PC-9 (cell line): ENCODE measurements around the gene OR8I2.
"Not testable (repeated sequence)": the region's sequence is repeated elsewhere in the genome, so short reads cannot be mapped to it uniquely, and the experiment has no call there.

Experiments used
- CTCF ChIP-seq: fragments of 200-600 bp; sonication (generic); conservative IDR thresholded peaks from 2 replicates; pipeline ENCODE4 v1.6.1; 2017; ENCODE audit warnings: mixed run types, antibody characterized with exemption, mild to moderate bottlenecking, moderate library complexity
- EZH2 ChIP-seq: fragments of 200-600 bp; sonication (generic); IDR thresholded peaks from 2 replicates; pipeline ENCODE4 v1.8.0; 2017; ENCODE audit warnings: antibody characterized with exemption, low read depth

- not testable (repeated sequence) for TF ChIP-seq CTCF, EZH2
These were observed 50.6 kb downstream of the OR8I2 start for GRCh38 chr11:56143681-56144080.
